Measurements from ENCODE around the gene BLOC1S5.
A peak's percentile ranks its signal among the peaks of the same experiment; 100 is the strongest.

The BLOC1S5 gene

DNA sequence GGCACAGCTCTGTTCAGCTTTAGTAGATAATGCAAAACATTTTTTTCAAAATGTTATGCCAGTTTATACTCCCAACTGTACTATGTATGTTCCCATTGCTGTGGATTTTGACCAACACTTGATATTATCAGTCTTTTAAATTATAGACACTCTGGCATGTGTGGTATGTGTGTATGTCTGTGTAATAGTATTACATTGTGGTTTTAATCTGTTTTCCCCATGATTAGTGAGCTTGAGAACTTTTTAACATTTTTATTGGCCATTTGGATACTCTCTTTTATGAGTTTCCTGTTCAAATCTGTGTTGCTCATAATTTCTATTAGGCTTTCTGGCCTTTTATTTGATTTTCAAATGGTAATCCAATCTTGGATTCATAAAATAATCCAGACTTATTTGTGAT is 84.4 kb downstream of the BLOC1S5 start:
- TF ChIP-seq, protein P1, sequence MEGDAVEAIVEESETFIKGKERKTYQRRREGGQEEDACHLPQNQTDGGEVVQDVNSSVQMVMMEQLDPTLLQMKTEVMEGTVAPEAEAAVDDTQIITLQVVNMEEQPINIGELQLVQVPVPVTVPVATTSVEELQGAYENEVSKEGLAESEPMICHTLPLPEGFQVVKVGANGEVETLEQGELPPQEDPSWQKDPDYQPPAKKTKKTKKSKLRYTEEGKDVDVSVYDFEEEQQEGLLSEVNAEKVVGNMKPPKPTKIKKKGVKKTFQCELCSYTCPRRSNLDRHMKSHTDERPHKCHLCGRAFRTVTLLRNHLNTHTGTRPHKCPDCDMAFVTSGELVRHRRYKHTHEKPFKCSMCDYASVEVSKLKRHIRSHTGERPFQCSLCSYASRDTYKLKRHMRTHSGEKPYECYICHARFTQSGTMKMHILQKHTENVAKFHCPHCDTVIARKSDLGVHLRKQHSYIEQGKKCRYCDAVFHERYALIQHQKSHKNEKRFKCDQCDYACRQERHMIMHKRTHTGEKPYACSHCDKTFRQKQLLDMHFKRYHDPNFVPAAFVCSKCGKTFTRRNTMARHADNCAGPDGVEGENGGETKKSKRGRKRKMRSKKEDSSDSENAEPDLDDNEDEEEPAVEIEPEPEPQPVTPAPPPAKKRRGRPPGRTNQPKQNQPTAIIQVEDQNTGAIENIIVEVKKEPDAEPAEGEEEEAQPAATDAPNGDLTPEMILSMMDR (IDR thresholded peaks at IDR 0.05; ENCODE audit: control insufficient read depth, extremely low read depth, insufficient read depth), result no peak
- DNase-seq (ENCODE audit: low read depth), result no peak
- no peak overlapping the region for H3K4me3 ChIP-seq (ENCODE audit: low read depth, low read length)

GRCh38 chr6:7978736-7979135 is 85.5 kb downstream of the BLOC1S5 start:
- DNase-seq (ENCODE audit: low read depth), result no peak
- no peak overlapping the region for H3K4me3 ChIP-seq (ENCODE audit: low read depth, low read length)
- TF ChIP-seq, protein P1 (IDR thresholded peaks at IDR 0.05; ENCODE audit: control insufficient read depth, extremely low read depth, insufficient read depth), result no peak

GRCh38 chr6:7976485-7977056 is 87.6 kb downstream of the BLOC1S5 start:
- TF ChIP-seq, protein P1 (IDR thresholded peaks at IDR 0.05; ENCODE audit: control insufficient read depth, extremely low read depth, insufficient read depth), result no peak
- no peak for DNase-seq (ENCODE audit: low read depth)
- H3K4me3 ChIP-seq (ENCODE audit: low read depth, low read length), result no peak overlapping the region

GRCh38 chr6:7975764-7976146 is 88.4 kb downstream of the BLOC1S5 start:
- no peak overlapping the region for H3K4me3 ChIP-seq (ENCODE audit: low read depth, low read length)
- TF ChIP-seq, protein P1 (IDR thresholded peaks at IDR 0.05; ENCODE audit: control insufficient read depth, extremely low read depth, insufficient read depth), result no peak
- DNase-seq (ENCODE audit: low read depth), result no peak

GRCh38 chr6:7974938-7975763 is 89.0 kb downstream of the BLOC1S5 start:
- TF ChIP-seq, protein P1 (IDR thresholded peaks at IDR 0.05; ENCODE audit: control insufficient read depth, extremely low read depth, insufficient read depth), result no peak
- peak overlapping the region; percentile 23; the same call in 1 of the 2 replicates for H3K4me3 ChIP-seq (ENCODE audit: low read depth, low read length)
- peak; percentile 96 for DNase-seq (ENCODE audit: low read depth)

DNA sequence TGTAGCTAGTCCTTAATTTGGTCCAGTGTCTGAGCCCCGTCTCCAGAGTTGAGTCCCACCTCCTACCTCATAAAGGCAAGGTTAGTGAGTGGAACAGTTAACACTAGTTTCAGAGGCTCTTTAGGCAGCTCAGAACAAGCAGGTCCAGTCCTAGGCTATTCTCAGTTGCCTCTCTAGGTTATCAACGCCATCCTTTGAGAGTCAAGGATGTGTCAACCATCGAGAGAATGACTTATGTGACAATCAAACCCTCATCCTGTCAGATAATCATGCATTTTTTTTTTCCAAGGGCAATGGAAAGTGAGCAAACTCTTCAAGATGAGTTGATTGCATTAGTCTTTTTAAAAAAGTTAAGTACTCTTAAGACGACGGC is 89.6 kb downstream of the BLOC1S5 start:
- no peak for DNase-seq (ENCODE audit: low read depth)
- TF ChIP-seq, protein P1 (IDR thresholded peaks at IDR 0.05; ENCODE audit: control insufficient read depth, extremely low read depth, insufficient read depth), result no peak
- H3K4me3 ChIP-seq (ENCODE audit: low read depth, low read length), result no peak overlapping the region
